Neural cell (in vitro differentiated cells): ENCODE results near the gene AFF3. TPM values are rescaled to one million over a fixed set of nuclear protein-coding genes. Genes with fewer than 3 reads are reported as not detected.
"Not testable (repeated sequence)": the region's sequence is repeated elsewhere in the genome, so short reads cannot be mapped to it uniquely, and the experiment has no call there.

ENCODE experiments used
- H2AFZ ChIP-seq: fragments of 200-600, 300-800 bp; sonication (generic), shearing (Covaris generic); 2 replicates; pipeline ENCODE4 v1.6.0; 2014; ENCODE audit warnings: low read depth, mild to moderate bottlenecking, antibody characterized with exemption, low read length, moderate library complexity
- H3F3A ChIP-seq: fragments of 200-600 bp; shearing (Covaris generic); 2 replicates; pipeline ENCODE4 v1.6.1; 2016; ENCODE audit warnings: mild to moderate bottlenecking, moderate library complexity, mixed read lengths, antibody characterized with exemption, low read length; ENCODE audit not compliant: insufficient read depth, poor library complexity, severe bottlenecking
- H3K27ac ChIP-seq: fragments of 200-600, 300-800 bp; sonication (generic), shearing (Covaris generic); 2 replicates; pipeline ENCODE4 v1.5.1; 2014; ENCODE audit warnings: mild to moderate bottlenecking, low read length, moderate library complexity
- H3K27me3 ChIP-seq: fragments of 300-800, 200-600 bp; sonication (generic), shearing (Covaris generic); 2 replicates; pipeline ENCODE4 v1.6.0; 2014; ENCODE audit warnings: mild to moderate bottlenecking, low read depth, low read length, moderate library complexity; ENCODE audit not compliant: insufficient read depth
- H3K36me3 ChIP-seq: fragments of 300-800, 200-600 bp; sonication (generic), shearing (Covaris generic); 2 replicates; pipeline ENCODE4 v1.5.1; 2014; ENCODE audit warnings: mild to moderate bottlenecking, antibody characterized with exemption, low read length, moderate library complexity; ENCODE audit not compliant: insufficient read depth
- H3K4me2 ChIP-seq: fragments of 300-800, 200-600 bp; sonication (generic), shearing (Covaris generic); 2 replicates; pipeline ENCODE4 v1.6.0; 2014; ENCODE audit warnings: mild to moderate bottlenecking, low read length
- H3K4me3 ChIP-seq: fragments of 300-800, 200-600 bp; sonication (generic), shearing (Covaris generic); 2 replicates; pipeline ENCODE4 v1.5.1; 2014; ENCODE audit warnings: mild to moderate bottlenecking, low read length, moderate library complexity
- H3K79me2 ChIP-seq: fragments of 200-600 bp; shearing (Covaris generic); replicated peaks from 2 replicates; pipeline ENCODE4 v1.6.0; 2014; ENCODE audit warnings: mild to moderate bottlenecking, low read length, moderate library complexity; ENCODE audit not compliant: insufficient read depth
- H3K9ac ChIP-seq: fragments of 300-800, 200-600 bp; sonication (generic), shearing (Covaris generic); 2 replicates; pipeline ENCODE4 v1.6.1; 2016; ENCODE audit warnings: mild to moderate bottlenecking, low read length, mixed read lengths
- H3K9me2 ChIP-seq: fragments of 200-600 bp; shearing (Covaris generic); 2 replicates; pipeline ENCODE4 v1.6.1; 2016; ENCODE audit warnings: mild to moderate bottlenecking, low read length, mixed read lengths; ENCODE audit not compliant: insufficient read depth
- H3K9me3 ChIP-seq: fragments of 200-600, 300-800 bp; sonication (generic), shearing (Covaris generic); 2 replicates; pipeline ENCODE4 v1.6.1; 2016; ENCODE audit warnings: mild to moderate bottlenecking, mixed run types, low read length, moderate library complexity, mixed read lengths
- H4K20me1 ChIP-seq: fragments of 200-600 bp; shearing (Covaris generic); 2 replicates; pipeline ENCODE4 v1.6.1; 2016; ENCODE audit warnings: mild to moderate bottlenecking, mixed run types; ENCODE audit not compliant: insufficient read depth
- CTCF ChIP-seq: fragments of 450-650 bp; IDR thresholded peaks from 2 replicates; pipeline ENCODE4 v1.5.1; 2014; ENCODE audit warnings: antibody characterized with exemption, mild to moderate bottlenecking, moderate library complexity; ENCODE audit not compliant: poor library complexity, severe bottlenecking
- EP300 ChIP-seq: fragments of 450-650 bp; conservative IDR thresholded peaks from 2 replicates; pipeline ENCODE4 v1.6.1; 2014; ENCODE audit warnings: antibody characterized with exemption, mild to moderate bottlenecking, moderate library complexity; ENCODE audit not compliant: poor library complexity, severe bottlenecking
- EZH2 ChIP-seq: fragments of 200-600, 300-800 bp; shearing (Covaris generic), sonication (generic); IDR thresholded peaks from 2 replicates; pipeline ENCODE4 v1.6.1; 2014; ENCODE audit warnings: antibody characterized with exemption, low read length, borderline replicate concordance, mild to moderate bottlenecking; ENCODE audit not compliant: insufficient read depth, poor library complexity, severe bottlenecking
- MXI1 ChIP-seq: fragments of 450-650 bp; conservative IDR thresholded peaks from 2 replicates; pipeline ENCODE4 v1.6.1; 2014; ENCODE audit warnings: antibody characterized with exemption, mild to moderate bottlenecking; ENCODE audit not compliant: poor library complexity, severe bottlenecking
- POLR2AphosphoS5 ChIP-seq: IDR thresholded peaks from 2 replicates; pipeline ENCODE4 v1.6.1; 2012
- RAD21 ChIP-seq: fragments of 450-650 bp; conservative IDR thresholded peaks from 2 replicates; pipeline ENCODE4 v1.6.1; 2014; ENCODE audit warnings: antibody characterized with exemption, mild to moderate bottlenecking, moderate library complexity
- REST ChIP-seq: IDR thresholded peaks from 2 replicates; pipeline ENCODE4 v1.6.1; 2012; ENCODE audit warnings: borderline replicate concordance
- SMC3 ChIP-seq: fragments of 450-650 bp; conservative IDR thresholded peaks from 2 replicates; pipeline ENCODE4 v1.6.1; 2014; ENCODE audit warnings: antibody characterized with exemption, mild to moderate bottlenecking, moderate library complexity; ENCODE audit not compliant: poor library complexity
- TAF1 ChIP-seq: IDR thresholded peaks from 2 replicates; pipeline ENCODE4 v1.6.1; 2012; ENCODE audit warnings: low read depth
- polyA plus RNA-seq: library from polyadenylated mRNA; depleted of rRNA; stranded (reverse); fragments of >200 nt; gene quantifications from 2 replicates; pipeline ENCODE4 v1.2.3, GENCODE V29; 2014

The AFF3 gene
- polyA plus RNA-seq, 1 donor from 2014 or later: 5.1 TPM

- Histone ChIP-seq H3K79me2 (no peaks in the 10 kb centered on the region), H3K36me3 (no peaks in the 10 kb centered on the region), H3K9me2 (no peaks in the 10 kb centered on the region), H3K9me3 (no peaks in the 10 kb centered on the region), H3K9ac (no peak overlapping the region), H4K20me1 (no peaks in the 10 kb centered on the region), H3K27ac (no peak overlapping the region), H3K4me2 (no peak overlapping the region), H3F3A (no peaks in the 10 kb centered on the region), H2AFZ (no peak overlapping the region), H3K4me3 (no peak overlapping the region), H3K27me3 (peaks cover 10% of the 10 kb centered on the region)
- TF ChIP-seq REST: no peak
- no peak for TF ChIP-seq TAF1
- no peak for TF ChIP-seq POLR2AphosphoS5
- no peak for TF ChIP-seq CTCF
- no peak for TF ChIP-seq RAD21
- no peak for TF ChIP-seq MXI1
- no peak for TF ChIP-seq SMC3
- TF ChIP-seq EZH2: no peak
- no peak for TF ChIP-seq EP300
Measured at GRCh38 chr2:100109986-100110613, 32.3 kb downstream of the AFF3 start.

GRCh38 chr2:100108648-100109020, 33.8 kb downstream of the AFF3 start:
- not testable (repeated sequence) for H3K4me3 ChIP-seq, H3K79me2 ChIP-seq, H4K20me1 ChIP-seq, H3K4me2 ChIP-seq, H3K9ac ChIP-seq, H3K9me3 ChIP-seq, H3K36me3 ChIP-seq, H2AFZ ChIP-seq, H3K27ac ChIP-seq, H3F3A ChIP-seq, H3K9me2 ChIP-seq
- peaks cover 10% of the 10 kb centered on the region for H3K27me3 ChIP-seq
